ENCODE results near the gene C12orf54.

- TF ChIP-seq CTCF (IDR thresholded peaks at IDR 0.05 in 4 of 5, conservative IDR thresholded peaks at IDR 0.05 in 1 of 5) (no peak), POLR2A (IDR thresholded peaks at IDR 0.05) (no peak)
Observed at GRCh38 chr12:48514728-48515127, 32.4 kb downstream of the C12orf54 start.

Data from gastrocnemius medialis (tissue), 4 donors.